H9 (cell line): ENCODE results near the gene GNL3. TPM values are rescaled to one million over a fixed set of nuclear protein-coding genes. Genes with fewer than 3 reads are reported as not detected.

Experiments used
- DNase-seq: peaks from one replicate; pipeline ENCODE4 v3.0.0-alpha.2; 2017
- H2AFZ ChIP-seq: one replicate; pipeline ENCODE4 v1.6.1; 2013; ENCODE audit warnings: mild to moderate bottlenecking, low read length, control low read depth, moderate library complexity
- H2AK5ac ChIP-seq: 2 replicates; pipeline ENCODE4 v1.6.1; 2013; ENCODE audit warnings: low read length, control low read depth, mixed read lengths; ENCODE audit not compliant: insufficient read length
- H2BK120ac ChIP-seq: one replicate; pipeline ENCODE4 v1.6.1; 2013; ENCODE audit warnings: low read depth, mild to moderate bottlenecking, low read length, control low read depth, inconsistent platforms; ENCODE audit not compliant: poor library complexity, severe bottlenecking
- H2BK12ac ChIP-seq: 2 replicates; pipeline ENCODE4 v1.6.1; 2013; ENCODE audit warnings: low read length, control low read depth, mixed read lengths, low read depth; ENCODE audit not compliant: insufficient read length
- H2BK15ac ChIP-seq: 2 replicates; pipeline ENCODE4 v1.6.1; 2013; ENCODE audit warnings: low read depth, low read length, control low read depth
- H2BK20ac ChIP-seq: one replicate; pipeline ENCODE4 v1.6.1; 2013; ENCODE audit warnings: low read depth, mild to moderate bottlenecking, low read length, control low read depth, inconsistent platforms; ENCODE audit not compliant: poor library complexity, severe bottlenecking
- H2BK5ac ChIP-seq: 2 replicates; pipeline ENCODE4 v1.6.1; 2013; ENCODE audit warnings: low read length, control low read depth, mixed read lengths; ENCODE audit not compliant: insufficient read length
- H3K14ac ChIP-seq: 2 replicates; pipeline ENCODE4 v1.6.1; 2013; ENCODE audit warnings: low read length, control low read depth; ENCODE audit not compliant: insufficient read depth
- H3K18ac ChIP-seq: 2 replicates; pipeline ENCODE4 v1.6.1; 2013; ENCODE audit warnings: low read depth, mild to moderate bottlenecking, mixed read lengths, low read length, control low read depth; ENCODE audit not compliant: insufficient read length
- H3K23ac ChIP-seq: 2 replicates; pipeline ENCODE4 v1.6.1; 2013; ENCODE audit warnings: low read length, control low read depth, mixed read lengths, low read depth; ENCODE audit not compliant: insufficient read length
- H3K23me2 ChIP-seq: 2 replicates; pipeline ENCODE4 v1.6.1; 2013; ENCODE audit warnings: low read depth, mild to moderate bottlenecking, mixed read lengths, low read length, control low read depth; ENCODE audit not compliant: insufficient read length, poor library complexity, severe bottlenecking
- H3K27ac ChIP-seq: 2 replicates; pipeline ENCODE4 v1.5.1; 2013; ENCODE audit warnings: low read length, control low read depth, mixed read lengths, low read depth; ENCODE audit not compliant: insufficient read length
- H3K27me3 ChIP-seq: 2 replicates; pipeline ENCODE4 v1.6.1; 2013; ENCODE audit warnings: low read length, control low read depth, inconsistent platforms; ENCODE audit not compliant: insufficient read depth
- H3K4ac ChIP-seq: 2 replicates; pipeline ENCODE4 v1.6.1; 2013; ENCODE audit warnings: low read depth, mild to moderate bottlenecking, control low read depth, inconsistent platforms, low read length, moderate library complexity
- H3K4me1 ChIP-seq: 2 replicates; pipeline ENCODE4 v1.6.1; 2013; ENCODE audit warnings: low read length, control low read depth, inconsistent platforms; ENCODE audit not compliant: insufficient read depth
- H3K4me2 ChIP-seq: 2 replicates; pipeline ENCODE4 v1.6.1; 2013; ENCODE audit warnings: low read length, control low read depth, mixed read lengths; ENCODE audit not compliant: insufficient read length, insufficient read depth
- H3K56ac ChIP-seq: 2 replicates; pipeline ENCODE4 v1.6.1; 2013; ENCODE audit warnings: low read depth, mild to moderate bottlenecking, mixed read lengths, low read length, control low read depth; ENCODE audit not compliant: insufficient read length
- H3K79me1 ChIP-seq: 2 replicates; pipeline ENCODE4 v1.6.1; 2013; ENCODE audit warnings: low read depth, mild to moderate bottlenecking, moderate library complexity, low read length, control low read depth, inconsistent platforms; ENCODE audit not compliant: insufficient read depth, poor library complexity, severe bottlenecking
- H3K79me2 ChIP-seq: 2 replicates; pipeline ENCODE4 v1.6.1; 2013; ENCODE audit warnings: low read length, control low read depth, inconsistent platforms; ENCODE audit not compliant: insufficient read depth
- H3K9ac ChIP-seq: 2 replicates; pipeline ENCODE4 v1.6.1; 2013; ENCODE audit warnings: low read length, control low read depth, mixed read lengths; ENCODE audit not compliant: insufficient read length; ENCODE audit errors: extremely low read depth
- H3K9me3 ChIP-seq: one replicate; pipeline ENCODE4 v1.6.1; 2013; ENCODE audit warnings: low read depth, low read length, inconsistent platforms; ENCODE audit not compliant: control insufficient read depth
- H3T11ph ChIP-seq: one replicate; pipeline ENCODE4 v1.6.1; 2013; ENCODE audit warnings: mild to moderate bottlenecking, low read length, control low read depth, inconsistent platforms
- H4K20me1 ChIP-seq: one replicate; pipeline ENCODE4 v1.6.1; 2013; ENCODE audit not compliant: control insufficient read depth, insufficient read length, insufficient read depth
- H4K5ac ChIP-seq: 2 replicates; pipeline ENCODE4 v1.6.1; 2013; ENCODE audit warnings: low read depth, mild to moderate bottlenecking, mixed read lengths, low read length, control low read depth; ENCODE audit not compliant: insufficient read length
- H4K8ac ChIP-seq: replicated peaks from 2 replicates; pipeline ENCODE4 v1.6.1; 2013; ENCODE audit warnings: low read length, control low read depth, mixed read lengths, low read depth; ENCODE audit not compliant: insufficient read length
- H4K91ac ChIP-seq: 2 replicates; pipeline ENCODE4 v1.6.1; 2013; ENCODE audit warnings: low read depth, mild to moderate bottlenecking, moderate library complexity, mixed read lengths, low read length, control low read depth; ENCODE audit not compliant: insufficient read length
- H3K27ac Mint-ChIP-seq, 3 experiments: 2 replicates in 2 of 3; 3 replicates in 1 of 3; pipeline ENCODE4 v1.8.0; 2020 to 2021; ENCODE audit warnings: mixed read lengths in 3 of 3, mild to moderate bottlenecking in 1 of 3, moderate library complexity in 1 of 3
- H3K27me3 Mint-ChIP-seq: 2 replicates; pipeline ENCODE4 v1.8.0; 2021; ENCODE audit warnings: low read depth, mild to moderate bottlenecking, moderate library complexity, mixed read lengths
- H3K36me3 Mint-ChIP-seq, 3 experiments: 2 replicates in 2 of 3; 3 replicates in 1 of 3; pipeline ENCODE4 v1.8.0; 2020 to 2021; ENCODE audit warnings: low read depth in 3 of 3, mixed read lengths in 3 of 3; ENCODE audit not compliant: insufficient read depth in 1 of 3
- H3K4me1 Mint-ChIP-seq, 2 experiments: 2 replicates each; pipeline ENCODE4 v1.8.0; 2020; ENCODE audit warnings: mixed read lengths in 2 of 2
- H3K4me3 Mint-ChIP-seq, 2 experiments: 2 replicates in 1 of 2; 3 replicates in 1 of 2; pipeline ENCODE4 v1.8.0; 2020 to 2021; ENCODE audit warnings: mild to moderate bottlenecking in 2 of 2, mixed read lengths in 2 of 2, moderate library complexity in 1 of 2
- H3K9me3 Mint-ChIP-seq, 2 experiments: 2 replicates in 1 of 2; 3 replicates in 1 of 2; pipeline ENCODE4 v1.8.0; 2020; ENCODE audit warnings: mild to moderate bottlenecking in 2 of 2, mixed read lengths in 2 of 2, moderate library complexity in 1 of 2
- CTCF ChIP-seq: fragments of 200-600 bp; sonication (generic); conservative IDR thresholded peaks from 3 replicates; pipeline ENCODE4 v1.8.0; 2021; ENCODE audit warnings: antibody characterized with exemption, mild to moderate bottlenecking
- WGBS: extraction: QIAGEN DNeasy Blood & Tissue Kit; methylation state at CpG from one replicate; pipeline ENCODE4 v1.1.7; 2013; ENCODE audit warnings: missing lambda C conversion rate, low lambda C conversion rate, mixed read lengths; ENCODE audit not compliant: insufficient read length; ENCODE audit errors: extremely low coverage; 5-methylcytosine and 5-hydroxymethylcytosine counted together
- total RNA-seq: library from RNA; stranded (reverse); gene quantifications from 2 replicates; pipeline ENCODE4 v1.2.1, GENCODE V29; 2021

Gene GNL3
- total RNA-seq, 1 experiment from 2014 or later = 250 TPM

GRCh38 chr3:52703341-52703740 is 17.5 kb downstream of the GNL3 start:
- Histone ChIP-seq H4K91ac (no peak overlapping the region), H2BK20ac (no peak overlapping the region), H2BK12ac (no peak overlapping the region), H2AFZ (no peak overlapping the region), H4K20me1 (no peaks in the 10 kb centered on the region), H3K18ac (no peak overlapping the region), H3K23ac (no peak overlapping the region), H2BK120ac (no peak overlapping the region), H3K14ac (no peak overlapping the region), H3T11ph (no peak overlapping the region), H3K4ac (no peak overlapping the region), H3K27me3 (no peaks in the 10 kb centered on the region), H2BK15ac (no peak overlapping the region), H3K79me2 (peaks cover 3% of the 10 kb centered on the region; the same call in 1 of the 2 replicates), H3K4me2 (no peak overlapping the region), H3K4me1 (no peaks in the 10 kb centered on the region; the same call in 1 of the 2 replicates), H4K5ac (no peak overlapping the region), H3K23me2 (peaks cover 12% of the 10 kb centered on the region), H2BK5ac (no peak overlapping the region), H3K9me3 (no peaks in the 10 kb centered on the region), H4K8ac (no peak overlapping the region), H3K27ac (no peak overlapping the region), H3K56ac (no peak overlapping the region), H3K79me1 (no peaks in the 10 kb centered on the region), H2AK5ac (no peak overlapping the region), H3K9ac (no peak overlapping the region)
- no peak overlapping the region for H3K4me3 Mint-ChIP-seq
- H3K9me3 Mint-ChIP-seq = no peaks in the 10 kb centered on the region; a peak in 1 of 5 replicates
- DNase-seq = no peak
- no peak overlapping the region for H3K27ac Mint-ChIP-seq
- peaks cover 15% of the 10 kb centered on the region in 2 experiments for H3K4me1 Mint-ChIP-seq
- H3K36me3 Mint-ChIP-seq = peaks cover 5 to 10% (median 8%) of the 10 kb centered on the region in 3 experiments; a peak in 5 of 7 replicates
- TF ChIP-seq CTCF = no peak
- no peaks in the 10 kb centered on the region for H3K27me3 Mint-ChIP-seq
- no CpG with 5 or more reads among the region's 7 CpGs for WGBS
